GM11168 (cell line): ENCODE results near the gene FBLN2.
"Not testable (repeated sequence)": the region's sequence is repeated elsewhere in the genome, so short reads cannot be mapped to it uniquely, and the experiment has no call there.

Source experiments
- in situ Hi-C: fragments of 300-500 bp; cut with MboI; formaldehyde crosslinking; loops from one replicate; pipeline ENCODE4 v1.12.0; 2022; ENCODE audit warnings: low sequenced_read_pairs; ENCODE audit not compliant: unreplicated experiment

FBLN2 gene

GRCh38 chr3:13548696-13549622 is at the start of gene FBLN2:
FBLN2 (plus strand) TSS chr3:13549125; CDS start chr3:13570356, 21,231 bp downstream.
- in situ Hi-C loops: no loop called here

GRCh38 chr3:13499246-13499645 is 49.7 kb upstream of the FBLN2 start:
- in situ Hi-C loops: not testable (repeated sequence)

- in situ Hi-C loops: loop anchor here (5.0 kb wide), 1 partner anchor 147 kb away; no protein-coding TSS in a partner anchor
Observed at GRCh38 chr3:13500133-13500885, 48.6 kb upstream of the FBLN2 start.

- in situ Hi-C loops: loop anchor here (5.0 kb wide), 1 partner anchor 146 kb away; no protein-coding TSS in a partner anchor
Observed at GRCh38 chr3:13501056-13501455, 47.9 kb upstream of the FBLN2 start.

- in situ Hi-C loops: loop anchor here (5.0 kb wide), 1 partner anchor 146 kb away; no protein-coding TSS in a partner anchor
Observed at GRCh38 chr3:13501521-13501920, 47.4 kb upstream of the FBLN2 start.

- in situ Hi-C loops: loop anchor here (5.0 kb wide), 1 partner anchor 145 kb away; no protein-coding TSS in a partner anchor
Observed at GRCh38 chr3:13501958-13502790, 46.8 kb upstream of the FBLN2 start.

GRCh38 chr3:13502791-13503060 is 46.2 kb upstream of the FBLN2 start:
- in situ Hi-C loops: loop anchor here (5.0 kb wide), 1 partner anchor 145 kb away; no protein-coding TSS in a partner anchor

- in situ Hi-C loops: loop anchor here (5.0 kb wide), 1 partner anchor 143 kb away; no protein-coding TSS in a partner anchor
Observed at GRCh38 chr3:13504161-13504831, 44.6 kb upstream of the FBLN2 start.

GRCh38 chr3:13505147-13506130 is 43.5 kb upstream of the FBLN2 start:
- in situ Hi-C loops: no loop called here

- in situ Hi-C loops: no loop called here
Observed at GRCh38 chr3:13506239-13506638, 42.7 kb upstream of the FBLN2 start.

- in situ Hi-C loops: no loop called here
Observed at GRCh38 chr3:13506680-13507079, 42.2 kb upstream of the FBLN2 start.

GRCh38 chr3:13507247-13507569 is 41.7 kb upstream of the FBLN2 start:
- in situ Hi-C loops: no loop called here

- in situ Hi-C loops: no loop called here
Observed at GRCh38 chr3:13507570-13508339, 41.2 kb upstream of the FBLN2 start.

- in situ Hi-C loops: no loop called here
Observed at GRCh38 chr3:13508496-13508895, 40.4 kb upstream of the FBLN2 start.

GRCh38 chr3:13509059-13509815 is 39.7 kb upstream of the FBLN2 start:
- in situ Hi-C loops: no loop called here

- in situ Hi-C loops: no loop called here
Observed at GRCh38 chr3:13509816-13510192, 39.1 kb upstream of the FBLN2 start.

GRCh38 chr3:13512451-13512850 is 36.5 kb upstream of the FBLN2 start:
- in situ Hi-C loops: no loop called here
